Measurements from ENCODE around the gene MT1H. TPM values are rescaled to one million over a fixed set of nuclear protein-coding genes. Genes with fewer than 3 reads are reported as not detected.

The MT1H gene
- total and polyA plus RNA-seq, 3 donors from 2014 or later, result not detected

- intact Hi-C loops (cut with DNase I; ENCODE audit: low total_unique reads), result no loop called here
- H3K36me3 ChIP-seq (ENCODE audit: low read depth, missing control alignments), result no peaks in the 10 kb centered on the region
- TF ChIP-seq CTCF (IDR thresholded peaks at IDR 0.05), result no peak
- no peak for TF ChIP-seq POLR2A (IDR thresholded peaks at IDR 0.05)
- H3K27me3 ChIP-seq, result no peaks in the 10 kb centered on the region
- DNase-seq, result no peak
- no peaks in the 10 kb centered on the region for H3K9me3 ChIP-seq
- peaks cover 8% of the 10 kb centered on the region for H3K4me1 ChIP-seq
- no peak overlapping the region for H3K27ac ChIP-seq
- H3K4me3 ChIP-seq, result no peak overlapping the region
- 86 to 91% methylated on average over 2 to 3 of the region's 3 CpGs for WGBS, 2 donors
These were observed 40.1 kb upstream of the MT1H start for GRCh38 chr16:56629531-56629930.

- TF ChIP-seq POLR2A (IDR thresholded peaks at IDR 0.05) (no peak), CTCF (IDR thresholded peaks at IDR 0.05) (no peak)
- Histone ChIP-seq H3K4me3 (no peak overlapping the region), H3K27ac (no peak overlapping the region), H3K36me3 (ENCODE audit: low read depth, missing control alignments) (no peaks in the 10 kb centered on the region), H3K4me1 (peaks cover 8% of the 10 kb centered on the region), H3K27me3 (no peaks in the 10 kb centered on the region), H3K9me3 (no peaks in the 10 kb centered on the region)
- WGBS, 2 donors, result 83 to 87% methylated on average over 3 of the region's 3 CpGs
- intact Hi-C loops (cut with DNase I; ENCODE audit: low total_unique reads), result no loop called here
- no peak for DNase-seq
These were observed 39.5 kb upstream of the MT1H start for GRCh38 chr16:56630134-56630533.

- WGBS, 2 donors, result 80 to 84% methylated on average over 7 to 10 of the region's 10 CpGs
- no peaks in the 10 kb centered on the region for H3K9me3 ChIP-seq
- H3K27me3 ChIP-seq, result no peaks in the 10 kb centered on the region
- no peaks in the 10 kb centered on the region for H3K36me3 ChIP-seq (ENCODE audit: low read depth, missing control alignments)
- no peak overlapping the region for H3K4me3 ChIP-seq
- peaks cover 8% of the 10 kb centered on the region for H3K4me1 ChIP-seq
- intact Hi-C loops (cut with DNase I; ENCODE audit: low total_unique reads), result no loop called here
- no peak for DNase-seq
- no peak for TF ChIP-seq CTCF (IDR thresholded peaks at IDR 0.05)
- no peak for TF ChIP-seq POLR2A (IDR thresholded peaks at IDR 0.05)
- H3K27ac ChIP-seq, result no peak overlapping the region
These were observed 38.4 kb upstream of the MT1H start for GRCh38 chr16:56631197-56631596.

GRCh38 chr16:56631832-56632155, 37.8 kb upstream of the MT1H start:
- Histone ChIP-seq H3K4me3 (peak overlapping the region; percentile 40 to 57), H3K4me1 (peaks cover 8% of the 10 kb centered on the region), H3K27me3 (no peaks in the 10 kb centered on the region), H3K36me3 (ENCODE audit: low read depth, missing control alignments) (no peaks in the 10 kb centered on the region), H3K27ac (peak overlapping the region in 1 of 2 donors; percentile 69), H3K9me3 (no peaks in the 10 kb centered on the region)
- intact Hi-C loops (cut with DNase I; ENCODE audit: low total_unique reads), result no loop called here
- no peak for TF ChIP-seq CTCF (IDR thresholded peaks at IDR 0.05)
- no peak for TF ChIP-seq POLR2A (IDR thresholded peaks at IDR 0.05)
- no peak for DNase-seq
- 24 to 50% methylated on average over 4 to 14 of the region's 14 CpGs for WGBS, 2 donors

GRCh38 chr16:56632156-56632847, 37.3 kb upstream of the MT1H start, which contains the start of gene MT1M:
Gene MT1M (plus strand): TSS chr16:56632659. CDS start chr16:56632732, 73 bp downstream.
- H3K27me3 ChIP-seq, result no peaks in the 10 kb centered on the region

More at GRCh38 chr16:56632156-56632847, 37.3 kb upstream of the MT1H start, which contains the start of gene MT1M:
- no peaks in the 10 kb centered on the region for H3K9me3 ChIP-seq
- H3K36me3 ChIP-seq (ENCODE audit: low read depth, missing control alignments), result no peaks in the 10 kb centered on the region
- peak within 1 kb of the TSS in 1 of 2 donors; percentile 69 for H3K27ac ChIP-seq
- peak; percentile 34 for DNase-seq
- intact Hi-C loops (cut with DNase I; ENCODE audit: low total_unique reads), result no loop called here
- H3K4me3 ChIP-seq, result peak within 1 kb of the TSS; percentile 40 to 57
- TF ChIP-seq POLR2A (IDR thresholded peaks at IDR 0.05) (no peak), CTCF (IDR thresholded peaks at IDR 0.05) (no peak)
- peaks cover 8% of the 10 kb centered on the region for H3K4me1 ChIP-seq
- WGBS, 2 donors, result 2 to 4% methylated on average over 25 to 58 of the region's 61 CpGs

Data from testis (tissue), 3 donors.